ENCODE measurements around the gene DDAH2.

Gene DDAH2

GRCh38 chr6:31760790-31761189, 31.7 kb upstream of the DDAH2 start:
- FAIRE-seq, result no peak

- FAIRE-seq, result no peak
Measured at GRCh38 chr6:31758281-31758680, 29.2 kb upstream of the DDAH2 start.

GRCh38 chr6:31752739-31753319, 23.7 kb upstream of the DDAH2 start:
- FAIRE-seq, result no peak

- no peak for FAIRE-seq
Measured at GRCh38 chr6:31750411-31751022, 21.4 kb upstream of the DDAH2 start.

- no peak for FAIRE-seq
Measured at GRCh38 chr6:31749301-31750036, 20.4 kb upstream of the DDAH2 start.

- FAIRE-seq, result no peak
Measured at GRCh38 chr6:31744422-31744821, 15.3 kb upstream of the DDAH2 start.

GRCh38 chr6:31742894-31743293, 13.8 kb upstream of the DDAH2 start:
- FAIRE-seq, result no peak

GRCh38 chr6:31741815-31742214, 12.7 kb upstream of the DDAH2 start:
- FAIRE-seq, result no peak

GRCh38 chr6:31740397-31741223, 11.5 kb upstream of the DDAH2 start:
- FAIRE-seq, result no peak

GRCh38 chr6:31739639-31740396, 10.7 kb upstream of the DDAH2 start, which contains the start of gene MSH5:
Gene MSH5 (plus strand): TSS chr6:31740005. CDS start chr6:31740467, 462 bp downstream.
- no peak for FAIRE-seq

GRCh38 chr6:31737991-31738979, 9.2 kb upstream of the DDAH2 start:
- FAIRE-seq, result no peak

GRCh38 chr6:31737315-31737990, 8.4 kb upstream of the DDAH2 start:
- no peak for FAIRE-seq

- no peak for FAIRE-seq
Measured at GRCh38 chr6:31736768-31737314, 7.7 kb upstream of the DDAH2 start.

GRCh38 chr6:31736021-31736767, 7.1 kb upstream of the DDAH2 start, which contains the start of gene CLIC1:
Gene CLIC1 (minus strand): TSS chr6:31736530. CDS start chr6:31736300, 230 bp downstream.
- FAIRE-seq, result no peak

- no peak for FAIRE-seq
Measured at GRCh38 chr6:31734821-31735406, 5.8 kb upstream of the DDAH2 start.

- FAIRE-seq, result no peak
Measured at GRCh38 chr6:31734247-31734820, 5.2 kb upstream of the DDAH2 start.

- FAIRE-seq, result no peak
Measured at GRCh38 chr6:31733734-31734133, 4.6 kb upstream of the DDAH2 start.

GRCh38 chr6:31732029-31732428, 2.9 kb upstream of the DDAH2 start:
- FAIRE-seq, result no peak

- no peak for FAIRE-seq
Measured at GRCh38 chr6:31730631-31731086, 1.6 kb upstream of the DDAH2 start.

All from islet of Langerhans (tissue), 1 donor.